ENCODE measurements around the gene SIRT4.

SIRT4 gene

GRCh38 chr12:120260607-120261006 is 41.5 kb upstream of the SIRT4 start:
- Histone ChIP-seq H3K27ac (no peak overlapping the region), H3K4me3 (no peak overlapping the region)
- TF ChIP-seq, protein P1, sequence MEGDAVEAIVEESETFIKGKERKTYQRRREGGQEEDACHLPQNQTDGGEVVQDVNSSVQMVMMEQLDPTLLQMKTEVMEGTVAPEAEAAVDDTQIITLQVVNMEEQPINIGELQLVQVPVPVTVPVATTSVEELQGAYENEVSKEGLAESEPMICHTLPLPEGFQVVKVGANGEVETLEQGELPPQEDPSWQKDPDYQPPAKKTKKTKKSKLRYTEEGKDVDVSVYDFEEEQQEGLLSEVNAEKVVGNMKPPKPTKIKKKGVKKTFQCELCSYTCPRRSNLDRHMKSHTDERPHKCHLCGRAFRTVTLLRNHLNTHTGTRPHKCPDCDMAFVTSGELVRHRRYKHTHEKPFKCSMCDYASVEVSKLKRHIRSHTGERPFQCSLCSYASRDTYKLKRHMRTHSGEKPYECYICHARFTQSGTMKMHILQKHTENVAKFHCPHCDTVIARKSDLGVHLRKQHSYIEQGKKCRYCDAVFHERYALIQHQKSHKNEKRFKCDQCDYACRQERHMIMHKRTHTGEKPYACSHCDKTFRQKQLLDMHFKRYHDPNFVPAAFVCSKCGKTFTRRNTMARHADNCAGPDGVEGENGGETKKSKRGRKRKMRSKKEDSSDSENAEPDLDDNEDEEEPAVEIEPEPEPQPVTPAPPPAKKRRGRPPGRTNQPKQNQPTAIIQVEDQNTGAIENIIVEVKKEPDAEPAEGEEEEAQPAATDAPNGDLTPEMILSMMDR (IDR thresholded peaks at IDR 0.05) = no peak

DNA sequence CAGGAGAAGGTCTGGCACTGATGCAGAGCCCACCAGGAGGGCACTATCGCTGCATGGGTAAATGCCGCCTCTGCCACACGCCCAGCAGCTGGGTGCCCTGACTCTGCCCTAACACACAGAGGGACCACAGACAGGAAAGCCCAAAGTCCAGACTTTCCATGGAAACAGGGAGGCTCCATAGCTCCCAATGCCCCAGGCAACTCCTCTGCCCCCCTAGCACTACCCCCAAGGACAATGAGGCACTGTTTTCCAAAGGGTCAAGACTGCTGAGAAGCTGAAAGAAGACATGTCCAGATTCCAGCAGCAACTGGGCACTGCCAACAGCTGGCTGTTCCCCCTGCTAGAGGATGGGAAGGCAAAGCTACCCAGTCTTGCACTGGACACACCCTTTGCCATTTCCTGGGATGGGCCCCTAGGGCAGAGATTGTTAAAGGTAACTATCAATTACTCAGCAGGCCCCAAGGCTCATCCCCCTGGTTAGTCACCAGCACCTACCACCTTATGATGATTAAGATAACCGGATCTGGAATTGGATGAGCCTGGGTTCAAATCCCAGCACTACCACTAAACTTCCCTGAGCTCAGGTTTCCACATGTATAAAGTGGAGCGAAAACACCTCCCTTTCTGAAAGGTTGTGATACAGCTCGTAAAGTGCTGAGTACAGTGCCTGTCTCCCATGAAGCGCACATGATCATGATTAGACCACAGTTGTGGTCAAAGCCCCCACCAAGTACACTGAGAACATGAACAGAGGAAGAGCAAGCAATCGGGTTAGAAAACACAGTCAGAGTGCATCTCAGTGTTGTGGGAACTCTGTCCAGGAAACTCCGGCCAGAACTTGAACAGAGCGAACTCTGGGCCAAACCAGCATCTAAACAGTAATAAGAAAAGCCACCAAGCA is 39.9 kb upstream of the SIRT4 start:
- Histone ChIP-seq H3K27ac (peak overlapping the region; percentile 82 to 90), H3K4me3 (peak overlapping the region; percentile 96)
- DNase-seq (ENCODE audit: low spot score) = no peak
- TF ChIP-seq, protein P1 (IDR thresholded peaks at IDR 0.05) = no peak

More at GRCh38 chr12:120260607-120261006, 41.5 kb upstream of the SIRT4 start:
- DNase-seq (ENCODE audit: low spot score) = no peak

- TF ChIP-seq, protein P1 (IDR thresholded peaks at IDR 0.05) = no peak
- H3K4me3 ChIP-seq = peak overlapping the region; percentile 96
- H3K27ac ChIP-seq = peak overlapping the region; percentile 82 to 90
- no peak for DNase-seq (ENCODE audit: low spot score)
Measured at GRCh38 chr12:120262852-120263747, 39.0 kb upstream of the SIRT4 start.

DNA sequence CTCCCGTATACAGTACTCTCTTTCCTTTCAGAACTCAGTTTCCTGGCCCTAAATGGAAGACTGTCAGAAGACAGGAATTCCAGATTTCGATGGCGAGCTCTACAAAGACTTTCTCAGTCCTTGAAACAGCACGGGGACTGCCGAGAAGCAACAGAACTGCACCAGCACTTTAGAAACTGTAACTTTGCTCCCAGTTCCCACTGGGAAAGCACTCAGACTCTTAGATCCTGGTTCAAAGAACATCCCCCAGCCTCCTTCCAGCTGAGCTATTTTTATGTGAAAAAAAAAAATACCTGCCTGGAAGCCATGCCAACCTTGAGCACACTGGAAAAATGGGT is 38.4 kb upstream of the SIRT4 start:
- TF ChIP-seq, protein P1 (IDR thresholded peaks at IDR 0.05) = no peak
- H3K4me3 ChIP-seq = peak overlapping the region; percentile 96

DNA sequence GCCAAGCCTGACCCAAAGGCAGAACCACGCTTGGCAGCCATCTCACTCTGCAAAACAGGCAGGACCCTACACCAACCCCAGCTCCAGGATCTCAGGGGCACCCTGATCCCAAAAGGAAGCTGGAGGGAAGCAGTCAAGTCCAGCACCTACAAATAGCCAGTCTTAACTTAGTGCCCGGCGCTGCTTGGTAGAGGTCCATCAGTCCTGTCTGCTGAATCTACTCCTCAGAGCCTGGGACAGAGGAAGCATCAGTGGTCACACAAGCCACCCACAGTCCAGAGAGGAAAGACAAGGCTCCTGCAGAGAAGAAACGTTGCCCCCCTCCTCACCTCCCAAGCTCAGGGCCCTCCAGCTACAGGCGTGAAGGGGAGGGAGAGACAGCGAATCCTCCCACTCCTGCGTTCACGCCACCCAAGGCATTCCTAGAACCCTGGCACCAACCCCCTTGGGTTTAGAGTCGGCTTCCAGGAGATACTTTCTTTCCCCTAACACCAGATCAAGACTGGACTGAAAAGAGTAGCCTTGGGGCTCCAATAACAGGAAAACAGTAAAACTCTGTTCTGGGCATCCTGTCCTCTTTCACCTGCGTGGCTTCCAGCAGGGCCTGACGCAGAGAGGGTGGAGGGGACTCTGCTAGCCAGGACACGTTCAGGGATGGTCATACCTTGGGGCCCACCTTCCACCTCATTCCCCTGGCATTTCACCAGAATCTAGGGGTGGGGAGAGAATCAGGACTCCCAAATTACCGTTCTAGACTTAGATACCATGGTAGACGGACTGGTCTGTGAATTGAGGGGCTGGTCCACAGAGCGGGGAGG is 37.8 kb upstream of the SIRT4 start:
- TF ChIP-seq, protein P1 (IDR thresholded peaks at IDR 0.05) = no peak
- peak overlapping the region; percentile 96 for H3K4me3 ChIP-seq
- DNase-seq (ENCODE audit: low spot score) = no peak
- peak overlapping the region; percentile 82 to 90 for H3K27ac ChIP-seq

More for the DNA sequence above, 38.4 kb upstream of the SIRT4 start:
- peak overlapping the region; percentile 82 to 90 for H3K27ac ChIP-seq
- no peak for DNase-seq (ENCODE audit: low spot score)

GRCh38 chr12:120264904-120265472 is 37.1 kb upstream of the SIRT4 start:
- Histone ChIP-seq H3K4me3 (peak overlapping the region; percentile 96), H3K27ac (peak overlapping the region; percentile 82 to 90)
- DNase-seq (ENCODE audit: low spot score) = no peak
- TF ChIP-seq, protein P1 (IDR thresholded peaks at IDR 0.05) = no peak
